ENCODE results near the gene SSTR4. TPM values are rescaled to one million over a fixed set of nuclear protein-coding genes. Genes with fewer than 3 reads are reported as not detected.

The SSTR4 gene
- total RNA-seq, 1 experiment from 2014 or later, result not detected

DNA sequence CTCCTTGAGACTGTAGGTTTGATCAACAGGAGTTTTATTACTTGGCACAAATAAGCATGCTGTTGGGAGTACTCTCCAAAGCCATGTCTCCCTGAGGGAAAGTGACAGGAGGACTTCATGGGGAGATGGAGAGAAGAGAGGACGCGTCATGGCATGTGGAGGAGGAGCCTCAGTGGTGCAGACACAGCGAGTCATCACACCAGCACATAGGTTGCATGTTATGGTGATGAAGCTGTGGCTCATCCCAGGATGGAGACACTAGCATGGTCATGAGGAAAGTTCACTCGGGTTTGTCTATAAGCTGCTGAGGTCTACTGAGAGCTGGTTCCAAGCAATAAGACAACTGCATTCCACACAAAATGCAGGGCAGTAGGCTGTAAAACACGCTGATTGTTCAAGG, 13.2 kb upstream of the SSTR4 start:
- H3K36me3 Mint-ChIP-seq, result no peaks in the 10 kb centered on the region
- no peak for DNase-seq (ENCODE audit: low spot score)
- H3K4me1 Mint-ChIP-seq, result peaks cover 17% of the 10 kb centered on the region
- H3K9me3 Mint-ChIP-seq, result no peaks in the 10 kb centered on the region
- H3K27me3 Mint-ChIP-seq (ENCODE audit: low read depth), result no peaks in the 10 kb centered on the region
- no peak overlapping the region for H3K27ac Mint-ChIP-seq
- TF ChIP-seq ZNF671 (CRISPR knock-in tag; IDR thresholded peaks at IDR 0.05), result no peak
- TF ChIP-seq, protein P1, sequence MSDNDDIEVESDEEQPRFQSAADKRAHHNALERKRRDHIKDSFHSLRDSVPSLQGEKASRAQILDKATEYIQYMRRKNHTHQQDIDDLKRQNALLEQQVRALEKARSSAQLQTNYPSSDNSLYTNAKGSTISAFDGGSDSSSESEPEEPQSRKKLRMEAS (CRISPR knock-in tag; IDR thresholded peaks at IDR 0.05), result no peak
- TF ChIP-seq, protein P2, sequence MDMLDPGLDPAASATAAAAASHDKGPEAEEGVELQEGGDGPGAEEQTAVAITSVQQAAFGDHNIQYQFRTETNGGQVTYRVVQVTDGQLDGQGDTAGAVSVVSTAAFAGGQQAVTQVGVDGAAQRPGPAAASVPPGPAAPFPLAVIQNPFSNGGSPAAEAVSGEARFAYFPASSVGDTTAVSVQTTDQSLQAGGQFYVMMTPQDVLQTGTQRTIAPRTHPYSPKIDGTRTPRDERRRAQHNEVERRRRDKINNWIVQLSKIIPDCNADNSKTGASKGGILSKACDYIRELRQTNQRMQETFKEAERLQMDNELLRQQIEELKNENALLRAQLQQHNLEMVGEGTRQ (CRISPR knock-in tag; IDR thresholded peaks at IDR 0.05), result no peak
- no peak for TF ChIP-seq NR3C1 (CRISPR knock-in tag; conservative IDR thresholded peaks at IDR 0.05; ENCODE audit: low read depth)
- no peak for TF ChIP-seq FOXK1 (CRISPR knock-in tag; IDR thresholded peaks at IDR 0.05)
- TF ChIP-seq, protein P3, sequence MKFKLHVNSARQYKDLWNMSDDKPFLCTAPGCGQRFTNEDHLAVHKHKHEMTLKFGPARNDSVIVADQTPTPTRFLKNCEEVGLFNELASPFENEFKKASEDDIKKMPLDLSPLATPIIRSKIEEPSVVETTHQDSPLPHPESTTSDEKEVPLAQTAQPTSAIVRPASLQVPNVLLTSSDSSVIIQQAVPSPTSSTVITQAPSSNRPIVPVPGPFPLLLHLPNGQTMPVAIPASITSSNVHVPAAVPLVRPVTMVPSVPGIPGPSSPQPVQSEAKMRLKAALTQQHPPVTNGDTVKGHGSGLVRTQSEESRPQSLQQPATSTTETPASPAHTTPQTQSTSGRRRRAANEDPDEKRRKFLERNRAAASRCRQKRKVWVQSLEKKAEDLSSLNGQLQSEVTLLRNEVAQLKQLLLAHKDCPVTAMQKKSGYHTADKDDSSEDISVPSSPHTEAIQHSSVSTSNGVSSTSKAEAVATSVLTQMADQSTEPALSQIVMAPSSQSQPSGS (CRISPR knock-in tag; IDR thresholded peaks at IDR 0.05; ENCODE audit: borderline replicate concordance, low read depth), result no peak
- TF ChIP-seq, protein P4, sequence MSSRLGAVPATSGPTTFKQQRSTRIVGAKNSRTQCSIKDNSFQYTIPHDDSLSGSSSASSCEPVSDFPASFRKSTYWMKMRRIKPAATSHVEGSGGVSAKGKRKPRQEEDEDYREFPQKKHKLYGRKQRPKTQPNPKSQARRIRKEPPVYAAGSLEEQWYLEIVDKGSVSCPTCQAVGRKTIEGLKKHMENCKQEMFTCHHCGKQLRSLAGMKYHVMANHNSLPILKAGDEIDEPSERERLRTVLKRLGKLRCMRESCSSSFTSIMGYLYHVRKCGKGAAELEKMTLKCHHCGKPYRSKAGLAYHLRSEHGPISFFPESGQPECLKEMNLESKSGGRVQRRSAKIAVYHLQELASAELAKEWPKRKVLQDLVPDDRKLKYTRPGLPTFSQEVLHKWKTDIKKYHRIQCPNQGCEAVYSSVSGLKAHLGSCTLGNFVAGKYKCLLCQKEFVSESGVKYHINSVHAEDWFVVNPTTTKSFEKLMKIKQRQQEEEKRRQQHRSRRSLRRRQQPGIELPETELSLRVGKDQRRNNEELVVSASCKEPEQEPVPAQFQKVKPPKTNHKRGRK (CRISPR knock-in tag; IDR thresholded peaks at IDR 0.05; ENCODE audit: borderline replicate concordance), result no peak
- TF ChIP-seq TEAD1 (CRISPR knock-in tag; IDR thresholded peaks at IDR 0.05), result no peak
- no peak for TF ChIP-seq GTF2I (CRISPR knock-in tag; conservative IDR thresholded peaks at IDR 0.05)
- no peak for TF ChIP-seq KAT7 (CRISPR knock-in tag; IDR thresholded peaks at IDR 0.05; ENCODE audit: borderline replicate concordance)
- no peak for TF ChIP-seq ELF4 (CRISPR knock-in tag; IDR thresholded peaks at IDR 0.05; ENCODE audit: low read depth)
- TF ChIP-seq, protein P5, sequence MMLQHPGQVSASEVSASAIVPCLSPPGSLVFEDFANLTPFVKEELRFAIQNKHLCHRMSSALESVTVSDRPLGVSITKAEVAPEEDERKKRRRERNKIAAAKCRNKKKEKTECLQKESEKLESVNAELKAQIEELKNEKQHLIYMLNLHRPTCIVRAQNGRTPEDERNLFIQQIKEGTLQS (CRISPR knock-in tag; conservative IDR thresholded peaks at IDR 0.05), result no peak
- TF ChIP-seq, protein P6, sequence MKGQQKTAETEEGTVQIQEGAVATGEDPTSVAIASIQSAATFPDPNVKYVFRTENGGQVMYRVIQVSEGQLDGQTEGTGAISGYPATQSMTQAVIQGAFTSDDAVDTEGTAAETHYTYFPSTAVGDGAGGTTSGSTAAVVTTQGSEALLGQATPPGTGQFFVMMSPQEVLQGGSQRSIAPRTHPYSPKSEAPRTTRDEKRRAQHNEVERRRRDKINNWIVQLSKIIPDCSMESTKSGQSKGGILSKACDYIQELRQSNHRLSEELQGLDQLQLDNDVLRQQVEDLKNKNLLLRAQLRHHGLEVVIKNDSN (CRISPR knock-in tag; IDR thresholded peaks at IDR 0.05), result no peak
- TF ChIP-seq, protein P7, sequence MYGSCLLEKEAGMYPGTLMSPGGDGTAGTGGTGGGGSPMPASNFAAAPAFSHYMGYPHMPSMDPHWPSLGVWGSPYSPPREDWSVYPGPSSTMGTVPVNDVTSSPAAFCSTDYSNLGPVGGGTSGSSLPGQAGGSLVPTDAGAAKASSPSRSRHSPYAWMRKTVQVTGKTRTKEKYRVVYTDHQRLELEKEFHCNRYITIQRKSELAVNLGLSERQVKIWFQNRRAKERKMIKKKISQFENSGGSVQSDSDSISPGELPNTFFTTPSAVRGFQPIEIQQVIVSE (CRISPR knock-in tag; IDR thresholded peaks at IDR 0.05; ENCODE audit: borderline replicate concordance), result no peak
- no peak for TF ChIP-seq TCF7 (CRISPR knock-in tag; IDR thresholded peaks at IDR 0.05; ENCODE audit: low read depth)
- no peak overlapping the region for H3K4me3 Mint-ChIP-seq
- no peak for ATAC-seq
- CTCF ChIA-PET, result no interaction called here
- POLR2A ChIA-PET, result no interaction called here

DNA sequence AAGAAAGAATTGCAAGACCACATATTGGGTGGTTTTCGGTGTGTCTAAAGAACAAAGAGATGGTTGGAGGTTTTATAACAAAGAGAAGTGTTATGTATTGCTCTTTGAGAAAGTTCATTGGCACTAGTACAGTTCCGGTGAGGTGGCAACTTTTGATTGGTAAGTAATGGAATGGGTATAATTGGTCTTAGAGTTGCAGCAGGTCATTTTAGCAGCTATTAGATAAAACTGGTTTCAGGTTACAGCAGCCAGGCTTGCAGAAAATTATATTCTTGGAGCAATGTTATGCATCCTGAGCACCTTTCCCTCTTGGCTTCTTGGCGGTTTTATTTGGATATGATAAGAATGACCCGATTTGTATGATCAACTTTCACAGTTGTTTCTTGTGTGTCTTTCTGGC, 12.3 kb upstream of the SSTR4 start:
- Mint-ChIP-seq H3K27me3 (ENCODE audit: low read depth) (no peaks in the 10 kb centered on the region), H3K27ac (no peak overlapping the region), H3K4me3 (no peak overlapping the region), H3K4me1 (peaks cover 16% of the 10 kb centered on the region), H3K36me3 (no peaks in the 10 kb centered on the region), H3K9me3 (no peaks in the 10 kb centered on the region)
- ChIA-PET CTCF (interaction anchor here (0.6 kb wide), 1 partner anchor 327 kb away, joined by 5 read pairs; no protein-coding TSS in a partner anchor), POLR2A (no interaction called here)
- DNase-seq (ENCODE audit: low spot score) (no peak), ATAC-seq (no peak)
- TF ChIP-seq, protein P8, sequence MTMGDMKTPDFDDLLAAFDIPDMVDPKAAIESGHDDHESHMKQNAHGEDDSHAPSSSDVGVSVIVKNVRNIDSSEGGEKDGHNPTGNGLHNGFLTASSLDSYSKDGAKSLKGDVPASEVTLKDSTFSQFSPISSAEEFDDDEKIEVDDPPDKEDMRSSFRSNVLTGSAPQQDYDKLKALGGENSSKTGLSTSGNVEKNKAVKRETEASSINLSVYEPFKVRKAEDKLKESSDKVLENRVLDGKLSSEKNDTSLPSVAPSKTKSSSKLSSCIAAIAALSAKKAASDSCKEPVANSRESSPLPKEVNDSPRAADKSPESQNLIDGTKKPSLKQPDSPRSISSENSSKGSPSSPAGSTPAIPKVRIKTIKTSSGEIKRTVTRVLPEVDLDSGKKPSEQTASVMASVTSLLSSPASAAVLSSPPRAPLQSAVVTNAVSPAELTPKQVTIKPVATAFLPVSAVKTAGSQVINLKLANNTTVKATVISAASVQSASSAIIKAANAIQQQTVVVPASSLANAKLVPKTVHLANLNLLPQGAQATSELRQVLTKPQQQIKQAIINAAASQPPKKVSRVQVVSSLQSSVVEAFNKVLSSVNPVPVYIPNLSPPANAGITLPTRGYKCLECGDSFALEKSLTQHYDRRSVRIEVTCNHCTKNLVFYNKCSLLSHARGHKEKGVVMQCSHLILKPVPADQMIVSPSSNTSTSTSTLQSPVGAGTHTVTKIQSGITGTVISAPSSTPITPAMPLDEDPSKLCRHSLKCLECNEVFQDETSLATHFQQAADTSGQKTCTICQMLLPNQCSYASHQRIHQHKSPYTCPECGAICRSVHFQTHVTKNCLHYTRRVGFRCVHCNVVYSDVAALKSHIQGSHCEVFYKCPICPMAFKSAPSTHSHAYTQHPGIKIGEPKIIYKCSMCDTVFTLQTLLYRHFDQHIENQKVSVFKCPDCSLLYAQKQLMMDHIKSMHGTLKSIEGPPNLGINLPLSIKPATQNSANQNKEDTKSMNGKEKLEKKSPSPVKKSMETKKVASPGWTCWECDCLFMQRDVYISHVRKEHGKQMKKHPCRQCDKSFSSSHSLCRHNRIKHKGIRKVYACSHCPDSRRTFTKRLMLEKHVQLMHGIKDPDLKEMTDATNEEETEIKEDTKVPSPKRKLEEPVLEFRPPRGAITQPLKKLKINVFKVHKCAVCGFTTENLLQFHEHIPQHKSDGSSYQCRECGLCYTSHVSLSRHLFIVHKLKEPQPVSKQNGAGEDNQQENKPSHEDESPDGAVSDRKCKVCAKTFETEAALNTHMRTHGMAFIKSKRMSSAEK (CRISPR knock-in tag; IDR thresholded peaks at IDR 0.05; ENCODE audit: borderline replicate concordance), result no peak
- TF ChIP-seq, protein P1 (CRISPR knock-in tag; IDR thresholded peaks at IDR 0.05), result no peak
- TF ChIP-seq, protein P9, sequence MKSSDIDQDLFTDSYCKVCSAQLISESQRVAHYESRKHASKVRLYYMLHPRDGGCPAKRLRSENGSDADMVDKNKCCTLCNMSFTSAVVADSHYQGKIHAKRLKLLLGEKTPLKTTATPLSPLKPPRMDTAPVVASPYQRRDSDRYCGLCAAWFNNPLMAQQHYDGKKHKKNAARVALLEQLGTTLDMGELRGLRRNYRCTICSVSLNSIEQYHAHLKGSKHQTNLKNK (CRISPR knock-in tag; IDR thresholded peaks at IDR 0.05), result no peak
- TF ChIP-seq, protein P10, sequence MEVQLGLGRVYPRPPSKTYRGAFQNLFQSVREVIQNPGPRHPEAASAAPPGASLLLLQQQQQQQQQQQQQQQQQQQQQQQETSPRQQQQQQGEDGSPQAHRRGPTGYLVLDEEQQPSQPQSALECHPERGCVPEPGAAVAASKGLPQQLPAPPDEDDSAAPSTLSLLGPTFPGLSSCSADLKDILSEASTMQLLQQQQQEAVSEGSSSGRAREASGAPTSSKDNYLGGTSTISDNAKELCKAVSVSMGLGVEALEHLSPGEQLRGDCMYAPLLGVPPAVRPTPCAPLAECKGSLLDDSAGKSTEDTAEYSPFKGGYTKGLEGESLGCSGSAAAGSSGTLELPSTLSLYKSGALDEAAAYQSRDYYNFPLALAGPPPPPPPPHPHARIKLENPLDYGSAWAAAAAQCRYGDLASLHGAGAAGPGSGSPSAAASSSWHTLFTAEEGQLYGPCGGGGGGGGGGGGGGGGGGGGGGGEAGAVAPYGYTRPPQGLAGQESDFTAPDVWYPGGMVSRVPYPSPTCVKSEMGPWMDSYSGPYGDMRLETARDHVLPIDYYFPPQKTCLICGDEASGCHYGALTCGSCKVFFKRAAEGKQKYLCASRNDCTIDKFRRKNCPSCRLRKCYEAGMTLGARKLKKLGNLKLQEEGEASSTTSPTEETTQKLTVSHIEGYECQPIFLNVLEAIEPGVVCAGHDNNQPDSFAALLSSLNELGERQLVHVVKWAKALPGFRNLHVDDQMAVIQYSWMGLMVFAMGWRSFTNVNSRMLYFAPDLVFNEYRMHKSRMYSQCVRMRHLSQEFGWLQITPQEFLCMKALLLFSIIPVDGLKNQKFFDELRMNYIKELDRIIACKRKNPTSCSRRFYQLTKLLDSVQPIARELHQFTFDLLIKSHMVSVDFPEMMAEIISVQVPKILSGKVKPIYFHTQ (CRISPR knock-in tag; IDR thresholded peaks at IDR 0.05), result no peak
- TF ChIP-seq, protein P3 (CRISPR knock-in tag; IDR thresholded peaks at IDR 0.05; ENCODE audit: borderline replicate concordance, low read depth), result no peak

Data from WTC11 (cell line).